C4-2B (cell line): ENCODE data around the gene TRERF1.

ENCODE experiments used
- H3K27ac ChIP-seq: fragments of 450-650 bp; 2 replicates; pipeline ENCODE4 v1.5.1; 2017
- CTCF ChIP-seq: fragments of 450-650 bp; conservative IDR thresholded peaks from 2 replicates; pipeline ENCODE4 v1.5.1; 2017; ENCODE audit warnings: mild to moderate bottlenecking
- ZFX ChIP-seq: fragments of 450-650 bp; IDR thresholded peaks from 2 replicates; pipeline ENCODE4 v1.6.1; 2017

The TRERF1 gene

GRCh38 chr6:42383421-42384205 is 68.1 kb downstream of the TRERF1 start:
- H3K27ac ChIP-seq = no peak overlapping the region
- no peak for TF ChIP-seq ZFX
- TF ChIP-seq CTCF = no peak

- TF ChIP-seq ZFX = no peak
- TF ChIP-seq CTCF = no peak
- H3K27ac ChIP-seq = no peak overlapping the region
These were observed 69.9 kb downstream of the TRERF1 start for GRCh38 chr6:42381850-42382249.

- H3K27ac ChIP-seq = no peak overlapping the region
- TF ChIP-seq CTCF = no peak
- no peak for TF ChIP-seq ZFX
These were observed 71.3 kb downstream of the TRERF1 start for GRCh38 chr6:42380228-42380979.

GRCh38 chr6:42378536-42378935 is 73.2 kb downstream of the TRERF1 start:
- H3K27ac ChIP-seq = no peak overlapping the region
- no peak for TF ChIP-seq ZFX
- no peak for TF ChIP-seq CTCF

GRCh38 chr6:42378125-42378524 is 73.6 kb downstream of the TRERF1 start:
- H3K27ac ChIP-seq = no peak overlapping the region
- TF ChIP-seq CTCF (no peak), ZFX (no peak)

GRCh38 chr6:42375007-42375635 is 76.6 kb downstream of the TRERF1 start:
- H3K27ac ChIP-seq = no peak overlapping the region
- TF ChIP-seq ZFX = no peak
- no peak for TF ChIP-seq CTCF
